GM21619 (cell line): ENCODE results near the gene CBX2.
"Not testable (repeated sequence)": the region's sequence is repeated elsewhere in the genome, so short reads cannot be mapped to it uniquely, and the experiment has no call there.

Experiments
- ATAC-seq: cut with Tn5 transposase; IDR thresholded peaks from one replicate; pipeline ENCODE4 v1.9.1; 2021; ENCODE audit not compliant: unreplicated experiment

CBX2 gene

GRCh38 chr17:79769570-79770506 lies 8.1 kb upstream of the CBX2 start:
- ATAC-seq = no peak

GRCh38 chr17:79771276-79771675 lies 6.7 kb upstream of the CBX2 start:
- ATAC-seq = no peak

GRCh38 chr17:79772726-79773125 lies 5.2 kb upstream of the CBX2 start:
- not testable (repeated sequence) for ATAC-seq

GRCh38 chr17:79774561-79774975 lies 3.4 kb upstream of the CBX2 start:
- no peak for ATAC-seq

- ATAC-seq = no peak
These were observed 2.3 kb upstream of the CBX2 start for GRCh38 chr17:79775632-79776031.

- ATAC-seq = no peak
These were observed 1.4 kb upstream of the CBX2 start for GRCh38 chr17:79776376-79777119.

- peak; percentile 21 for ATAC-seq
These were observed 641 bp upstream of the CBX2 start for GRCh38 chr17:79777120-79777893.

- ATAC-seq = peak; percentile 16
These were observed 646 bp downstream of the CBX2 start for GRCh38 chr17:79778504-79779083.

GRCh38 chr17:79779084-79779529 lies 1.2 kb downstream of the CBX2 start:
- no peak for ATAC-seq

- ATAC-seq = no peak
These were observed 1.9 kb downstream of the CBX2 start for GRCh38 chr17:79779661-79780365.

GRCh38 chr17:79781012-79781650 lies 3.2 kb downstream of the CBX2 start:
- no peak for ATAC-seq

- no peak for ATAC-seq
These were observed 4.0 kb downstream of the CBX2 start for GRCh38 chr17:79781736-79782575.

GRCh38 chr17:79783891-79784290 lies 5.9 kb downstream of the CBX2 start:
- no peak for ATAC-seq

GRCh38 chr17:79784353-79785016 lies 6.5 kb downstream of the CBX2 start:
- ATAC-seq = no peak

- no peak for ATAC-seq
These were observed 7.3 kb downstream of the CBX2 start for GRCh38 chr17:79785017-79785899.

GRCh38 chr17:79785900-79786810 lies 8.2 kb downstream of the CBX2 start:
- no peak for ATAC-seq
